ENCODE results near the gene MORC2. TPM values are rescaled to one million over a fixed set of nuclear protein-coding genes. Genes with fewer than 3 reads are reported as not detected.

MORC2 gene
- total and polyA plus RNA-seq, 10 of the 15 experiments (the other 5 are each of a cell fraction or from before 2014, with no cell fraction given) = 1.7 to 16.3 (median 9.0) TPM

DNA sequence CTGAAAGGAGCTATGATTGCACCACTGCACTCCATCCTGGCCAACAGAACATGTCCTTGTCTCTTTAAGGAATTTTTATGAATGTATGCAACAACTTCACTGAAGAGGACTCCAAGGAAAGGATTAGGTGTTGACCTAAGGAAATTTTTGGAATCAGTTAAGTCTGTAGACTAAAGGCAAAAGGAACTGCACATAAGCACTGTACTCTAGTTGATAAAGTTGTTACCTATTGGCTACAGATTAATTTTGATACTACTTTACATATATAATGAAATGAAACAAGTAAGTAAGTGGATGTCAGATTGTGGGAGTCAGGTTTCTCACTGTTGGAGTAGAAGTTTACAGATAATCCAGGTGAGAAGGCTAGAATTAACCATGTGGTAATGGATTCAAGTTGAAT is 37.0 kb upstream of the MORC2 start:
- Histone ChIP-seq H3K27me3 (replicated peaks in 1 of 2; ENCODE audit: control insufficient read depth in 2 of 2, insufficient read depth in 2 of 2, low read length in 1 of 2) (no peaks in the 10 kb centered on the region), H2AFZ (ENCODE audit: control insufficient read depth, low read depth, low read length) (no peak overlapping the region), H3K9ac (ENCODE audit: control insufficient read depth, insufficient read depth, low read length) (no peak overlapping the region), H3K9me3 (replicated peaks; ENCODE audit: control insufficient read depth, insufficient read depth, low read length) (peaks cover 2% of the 10 kb centered on the region; the same call in 1 of the 3 replicates), H3K36me3 (ENCODE audit: control insufficient read depth in 2 of 2, insufficient read depth in 2 of 2, low read length in 1 of 2) (no peaks in the 10 kb centered on the region), H4K20me1 (ENCODE audit: control insufficient read depth, insufficient read depth) (no peaks in the 10 kb centered on the region), H3K79me2 (ENCODE audit: control insufficient read depth, insufficient read depth, low read length) (no peaks in the 10 kb centered on the region), H3K27ac (ENCODE audit: control insufficient read depth, insufficient read depth) (no peak overlapping the region), H3K4me2 (ENCODE audit: control insufficient read depth, insufficient read depth) (no peak overlapping the region), H3K4me1 (ENCODE audit: control insufficient read depth, insufficient read depth, low read length) (no peaks in the 10 kb centered on the region), H3K4me3 (no peak overlapping the region)
- SMC1A ChIA-PET (ENCODE audit: uncharacterized antibody, unreplicated experiment) = interaction anchor here (0.6 kb wide), 1 partner anchor 14 kb away, joined by 3 read pairs; no protein-coding TSS in a partner anchor
- no TSS peak for BruUV-seq (replicated peaks)
- intact Hi-C loops (cut with micrococcal nuclease; ENCODE audit: unreplicated experiment) = no loop called here
- no peak for TF ChIP-seq CBX5 (IDR thresholded peaks at IDR 0.05; ENCODE audit: low read depth)
- no peak for TF ChIP-seq YY1 (IDR thresholded peaks at IDR 0.05; ENCODE audit: low read depth, low read length)
- TF ChIP-seq MXI1 (IDR thresholded peaks at IDR 0.05; ENCODE audit: low read depth, low read length) = no peak
- TF ChIP-seq SREBF1 (IDR thresholded peaks at IDR 0.05; ENCODE audit: low read length) = no peak
- TF ChIP-seq IKZF2 (IDR thresholded peaks at IDR 0.05) = no peak
- TF ChIP-seq, protein P1, sequence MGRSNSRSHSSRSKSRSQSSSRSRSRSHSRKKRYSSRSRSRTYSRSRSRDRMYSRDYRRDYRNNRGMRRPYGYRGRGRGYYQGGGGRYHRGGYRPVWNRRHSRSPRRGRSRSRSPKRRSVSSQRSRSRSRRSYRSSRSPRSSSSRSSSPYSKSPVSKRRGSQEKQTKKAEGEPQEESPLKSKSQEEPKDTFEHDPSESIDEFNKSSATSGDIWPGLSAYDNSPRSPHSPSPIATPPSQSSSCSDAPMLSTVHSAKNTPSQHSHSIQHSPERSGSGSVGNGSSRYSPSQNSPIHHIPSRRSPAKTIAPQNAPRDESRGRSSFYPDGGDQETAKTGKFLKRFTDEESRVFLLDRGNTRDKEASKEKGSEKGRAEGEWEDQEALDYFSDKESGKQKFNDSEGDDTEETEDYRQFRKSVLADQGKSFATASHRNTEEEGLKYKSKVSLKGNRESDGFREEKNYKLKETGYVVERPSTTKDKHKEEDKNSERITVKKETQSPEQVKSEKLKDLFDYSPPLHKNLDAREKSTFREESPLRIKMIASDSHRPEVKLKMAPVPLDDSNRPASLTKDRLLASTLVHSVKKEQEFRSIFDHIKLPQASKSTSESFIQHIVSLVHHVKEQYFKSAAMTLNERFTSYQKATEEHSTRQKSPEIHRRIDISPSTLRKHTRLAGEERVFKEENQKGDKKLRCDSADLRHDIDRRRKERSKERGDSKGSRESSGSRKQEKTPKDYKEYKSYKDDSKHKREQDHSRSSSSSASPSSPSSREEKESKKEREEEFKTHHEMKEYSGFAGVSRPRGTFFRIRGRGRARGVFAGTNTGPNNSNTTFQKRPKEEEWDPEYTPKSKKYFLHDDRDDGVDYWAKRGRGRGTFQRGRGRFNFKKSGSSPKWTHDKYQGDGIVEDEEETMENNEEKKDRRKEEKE (IDR thresholded peaks at IDR 0.05) = no peak
- TF ChIP-seq TCF12 (IDR thresholded peaks at IDR 0.05; ENCODE audit: low read depth, low read length) = no peak
- FAIRE-seq (no peak), ATAC-seq (no peak), DNase-seq (ENCODE audit: low read depth, low spot score) (no peak)
- in situ Hi-C loops (cut with MboI) = no loop called here
- RAD21 ChIA-PET (ENCODE audit: unreplicated experiment) = no interaction called here
- CTCF ChIA-PET = no interaction called here
- POLR2A ChIA-PET = no interaction called here

All from GM12878 (cell line).